Ovary (tissue), 3 donors: ENCODE data around the gene GRHL3.

ENCODE experiments used
- CTCF ChIP-seq, 3 donors: fragments of 450-650 bp in 2 of 3; fragments of 200-600 bp in 1 of 3; IDR thresholded peaks; one replicate each; pipeline versions ENCODE4 v1.5.1 to v1.8.0; 2016 to 2022; ENCODE audit warnings: antibody characterized with exemption in 3 of 3, mild to moderate bottlenecking in 1 of 3
- POLR2A ChIP-seq: fragments of 450-650 bp; IDR thresholded peaks from one replicate; pipeline ENCODE4 v1.6.1; 2017; ENCODE audit warnings: antibody characterized with exemption, mild to moderate bottlenecking, moderate library complexity
- donor health status: DM: no; HTN: no; CAD: no.

- no peak for TF ChIP-seq CTCF (IDR thresholded peaks at IDR 0.05)
- TF ChIP-seq POLR2A: no peak
Observed at GRCh38 chr1:24393892-24394291, 74.7 kb downstream of the GRHL3 start.
